Ishikawa (cell line): ENCODE measurements around the gene CLPTM1L.

Experiments used
- CEBPB ChIP-seq: IDR thresholded peaks from 2 replicates; pipeline ENCODE4 v1.6.1; 2012
- CREB1 ChIP-seq: IDR thresholded peaks from 2 replicates; pipeline ENCODE4 v1.6.1; 2012; ENCODE audit warnings: low read depth
- EGR1 ChIP-seq: IDR thresholded peaks from 2 replicates; pipeline ENCODE4 v1.6.1; 2012
- EP300 ChIP-seq: IDR thresholded peaks from 2 replicates; pipeline ENCODE4 v1.6.1; 2012; ENCODE audit warnings: borderline replicate concordance
- FOXM1 ChIP-seq: IDR thresholded peaks from 2 replicates; pipeline ENCODE4 v1.6.1; 2012; ENCODE audit warnings: low read depth, borderline replicate concordance
- NFIC ChIP-seq: IDR thresholded peaks from 2 replicates; pipeline ENCODE4 v1.6.1; 2012
- RAD21 ChIP-seq: IDR thresholded peaks from 2 replicates; pipeline ENCODE4 v1.6.1; 2012; ENCODE audit warnings: low read depth
- TAF1 ChIP-seq: IDR thresholded peaks from 2 replicates; pipeline ENCODE4 v1.6.1; 2012; ENCODE audit warnings: low read depth, mild to moderate bottlenecking
- TCF12 ChIP-seq: IDR thresholded peaks from 2 replicates; pipeline ENCODE4 v1.6.1; 2012; ENCODE audit warnings: low read depth
- TEAD4 ChIP-seq: IDR thresholded peaks from 2 replicates; pipeline ENCODE4 v1.6.1; 2012
- YY1 ChIP-seq: IDR thresholded peaks from 2 replicates; pipeline ENCODE4 v1.6.1; 2012; ENCODE audit warnings: low read depth
- ZBTB7A ChIP-seq: IDR thresholded peaks from 2 replicates; pipeline ENCODE4 v1.6.1; 2012; ENCODE audit warnings: low read depth
- TF ChIP-seq, protein P1 (sequence below): IDR thresholded peaks from 2 replicates; pipeline ENCODE4 v1.6.1; 2012
- TF ChIP-seq, protein P2 (sequence below): IDR thresholded peaks from 2 replicates; pipeline ENCODE4 v1.6.1; 2012; ENCODE audit warnings: low read depth, mild to moderate bottlenecking
- TF ChIP-seq, protein P3 (sequence below): IDR thresholded peaks from 2 replicates; pipeline ENCODE4 v1.6.1; 2012

Gene CLPTM1L

DNA sequence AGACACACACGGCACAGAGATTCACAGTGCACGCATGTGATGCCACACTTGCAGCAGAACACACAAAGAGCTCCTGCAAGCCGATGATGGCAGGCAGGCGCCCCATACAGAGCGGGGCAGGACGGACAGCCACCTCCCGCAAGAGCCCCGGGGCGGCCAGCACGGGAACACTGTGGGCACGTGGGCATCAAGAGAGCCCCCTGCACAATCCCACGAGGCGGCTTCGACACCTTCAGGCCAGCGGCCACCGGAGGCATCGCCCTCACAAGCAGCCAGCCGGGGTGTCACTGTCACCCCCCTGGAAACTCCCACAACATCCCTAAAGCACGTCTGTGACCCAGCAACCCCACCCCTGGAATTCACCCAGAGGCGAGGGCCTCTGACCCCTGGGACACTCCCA is 68.0 kb downstream of the CLPTM1L start:
- TF ChIP-seq FOXM1: no peak
- TF ChIP-seq, protein P1, sequence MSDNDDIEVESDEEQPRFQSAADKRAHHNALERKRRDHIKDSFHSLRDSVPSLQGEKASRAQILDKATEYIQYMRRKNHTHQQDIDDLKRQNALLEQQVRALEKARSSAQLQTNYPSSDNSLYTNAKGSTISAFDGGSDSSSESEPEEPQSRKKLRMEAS: no peak
- no peak for TF ChIP-seq RAD21
- TF ChIP-seq, protein P2, sequence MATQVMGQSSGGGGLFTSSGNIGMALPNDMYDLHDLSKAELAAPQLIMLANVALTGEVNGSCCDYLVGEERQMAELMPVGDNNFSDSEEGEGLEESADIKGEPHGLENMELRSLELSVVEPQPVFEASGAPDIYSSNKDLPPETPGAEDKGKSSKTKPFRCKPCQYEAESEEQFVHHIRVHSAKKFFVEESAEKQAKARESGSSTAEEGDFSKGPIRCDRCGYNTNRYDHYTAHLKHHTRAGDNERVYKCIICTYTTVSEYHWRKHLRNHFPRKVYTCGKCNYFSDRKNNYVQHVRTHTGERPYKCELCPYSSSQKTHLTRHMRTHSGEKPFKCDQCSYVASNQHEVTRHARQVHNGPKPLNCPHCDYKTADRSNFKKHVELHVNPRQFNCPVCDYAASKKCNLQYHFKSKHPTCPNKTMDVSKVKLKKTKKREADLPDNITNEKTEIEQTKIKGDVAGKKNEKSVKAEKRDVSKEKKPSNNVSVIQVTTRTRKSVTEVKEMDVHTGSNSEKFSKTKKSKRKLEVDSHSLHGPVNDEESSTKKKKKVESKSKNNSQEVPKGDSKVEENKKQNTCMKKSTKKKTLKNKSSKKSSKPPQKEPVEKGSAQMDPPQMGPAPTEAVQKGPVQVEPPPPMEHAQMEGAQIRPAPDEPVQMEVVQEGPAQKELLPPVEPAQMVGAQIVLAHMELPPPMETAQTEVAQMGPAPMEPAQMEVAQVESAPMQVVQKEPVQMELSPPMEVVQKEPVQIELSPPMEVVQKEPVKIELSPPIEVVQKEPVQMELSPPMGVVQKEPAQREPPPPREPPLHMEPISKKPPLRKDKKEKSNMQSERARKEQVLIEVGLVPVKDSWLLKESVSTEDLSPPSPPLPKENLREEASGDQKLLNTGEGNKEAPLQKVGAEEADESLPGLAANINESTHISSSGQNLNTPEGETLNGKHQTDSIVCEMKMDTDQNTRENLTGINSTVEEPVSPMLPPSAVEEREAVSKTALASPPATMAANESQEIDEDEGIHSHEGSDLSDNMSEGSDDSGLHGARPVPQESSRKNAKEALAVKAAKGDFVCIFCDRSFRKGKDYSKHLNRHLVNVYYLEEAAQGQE: no peak
- no peak for TF ChIP-seq EGR1
- TF ChIP-seq, protein P3, sequence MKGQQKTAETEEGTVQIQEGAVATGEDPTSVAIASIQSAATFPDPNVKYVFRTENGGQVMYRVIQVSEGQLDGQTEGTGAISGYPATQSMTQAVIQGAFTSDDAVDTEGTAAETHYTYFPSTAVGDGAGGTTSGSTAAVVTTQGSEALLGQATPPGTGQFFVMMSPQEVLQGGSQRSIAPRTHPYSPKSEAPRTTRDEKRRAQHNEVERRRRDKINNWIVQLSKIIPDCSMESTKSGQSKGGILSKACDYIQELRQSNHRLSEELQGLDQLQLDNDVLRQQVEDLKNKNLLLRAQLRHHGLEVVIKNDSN: no peak
- TF ChIP-seq TEAD4: no peak
- TF ChIP-seq YY1: no peak
- no peak for TF ChIP-seq EP300
- TF ChIP-seq ZBTB7A: no peak
- no peak for TF ChIP-seq NFIC
- no peak for TF ChIP-seq CEBPB
- no peak for TF ChIP-seq TAF1
- TF ChIP-seq TCF12: no peak
- TF ChIP-seq CREB1: no peak

DNA sequence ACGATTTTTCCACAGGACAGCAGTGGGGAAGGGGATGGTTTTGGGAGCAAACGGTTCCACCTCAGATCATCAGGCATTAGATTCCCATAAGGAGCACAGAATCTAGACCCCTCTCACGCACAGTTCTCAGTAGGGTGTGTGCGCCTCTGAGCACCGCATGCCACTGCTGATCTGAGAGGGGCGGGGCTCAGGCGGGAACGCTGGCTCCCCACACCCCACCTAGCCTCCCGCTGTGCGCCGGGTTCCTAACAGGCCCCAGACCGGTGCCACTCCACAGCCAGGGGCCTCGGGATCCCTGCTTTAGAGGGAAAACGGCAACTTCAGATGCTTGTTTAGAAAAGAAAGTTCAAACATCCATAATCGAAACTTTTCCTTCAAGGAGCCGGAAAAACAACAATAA is 70.4 kb downstream of the CLPTM1L start:
- TF ChIP-seq, protein P2: no peak
- TF ChIP-seq TCF12: no peak
- TF ChIP-seq TEAD4: no peak
- no peak for TF ChIP-seq EGR1
- TF ChIP-seq, protein P1: no peak
- no peak for TF ChIP-seq CREB1
- TF ChIP-seq ZBTB7A: no peak
- no peak for TF ChIP-seq CEBPB

DNA sequence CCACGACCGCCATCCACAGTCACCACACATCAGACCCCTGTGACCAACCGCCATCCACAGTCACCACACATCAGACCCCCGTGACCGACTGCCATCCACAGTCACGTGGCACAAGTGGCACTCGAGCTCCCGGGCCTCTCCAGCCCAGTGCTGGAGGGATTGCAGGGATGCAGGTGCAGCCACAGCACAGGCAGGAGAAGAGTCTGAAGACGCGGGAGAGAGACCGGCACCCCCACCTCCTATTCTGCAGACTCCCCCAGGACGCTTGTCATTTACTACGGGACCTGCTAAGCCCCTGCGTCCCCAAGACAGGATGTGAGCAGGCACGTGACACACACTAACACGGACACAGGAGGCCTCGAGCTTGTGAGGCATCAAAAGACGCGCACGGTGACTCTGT is 71.2 kb downstream of the CLPTM1L start:
- TF ChIP-seq ZBTB7A (no peak), FOXM1 (no peak)
- TF ChIP-seq, protein P2: no peak

DNA sequence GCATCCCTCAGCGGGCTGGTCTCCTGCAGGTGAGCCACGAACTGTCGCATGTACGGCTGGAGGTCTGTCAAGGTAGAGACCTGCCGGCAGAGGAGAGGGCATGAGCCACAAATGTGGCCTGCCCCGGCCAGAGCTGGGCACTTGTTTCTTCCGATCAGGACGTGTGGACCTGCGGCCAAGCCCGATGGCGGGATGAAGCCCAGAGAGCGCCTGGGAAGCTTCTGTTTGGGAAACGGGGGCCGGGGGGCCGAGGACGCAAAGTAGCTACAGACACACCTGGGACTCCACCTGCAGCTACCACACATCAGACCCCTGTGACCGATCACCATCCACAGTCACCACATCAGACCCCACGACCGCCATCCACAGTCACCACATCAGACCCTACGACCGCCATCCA is 72.7 kb downstream of the CLPTM1L start:
- TF ChIP-seq, protein P1: no peak
- no peak for TF ChIP-seq ZBTB7A
- TF ChIP-seq EGR1: no peak
- TF ChIP-seq CREB1: no peak
- TF ChIP-seq EP300: no peak
- TF ChIP-seq NFIC: no peak
- TF ChIP-seq FOXM1: no peak
- TF ChIP-seq, protein P2: no peak
